K562 (cell line): ENCODE data around the gene DYSF. TPM values are rescaled to one million over a fixed set of nuclear protein-coding genes. Genes with fewer than 3 reads are reported as not detected.
A peak's percentile ranks its signal among the peaks of the same experiment; 100 is the strongest.

Experiments used
- ATAC-seq: fragments of 200-7000 bp; cut with Tn5 transposase; 3 replicates; pipeline ENCODE4 v1.9.1; 2020; ENCODE audit warnings: moderate library complexity
- BruUV-seq: library from RNA; stranded (reverse); fragments of 400-500 nt; replicated peaks from 2 replicates; lab custom pipeline; 2021; lab: Mats Ljungman, UMichigan
- CTCF ChIA-PET: fragments of 300-600 bp; formaldehyde crosslinking; extraction: SDS; loops from one replicate; lab custom pipeline; 2021; ENCODE audit warnings: low intra/inter-chr PET ratio; lab: Yijun Ruan, JAX
- POLR2A ChIA-PET: fragments of 300-600, 350-650 bp; sonication (Branson Sonifier 250); formaldehyde crosslinking; extraction: SDS; loops from one replicate; lab custom pipeline; 2021; ENCODE audit warnings: antibody characterized with exemption, inconsistent platforms; lab: Yijun Ruan, JAX
- DNase-seq, 4 experiments: peaks; one replicate each; pipeline versions ENCODE4 v3.0.0 to v3.0.0-alpha.2; 2011 to 2018; ENCODE audit warnings: low spot score in 3 of 4, mixed read lengths in 3 of 4; ENCODE audit errors: extremely low read depth in 1 of 4
- FAIRE-seq: peaks from 2 replicates; lab custom pipeline; 2011; peaks lifted over from hg19 to GRCh38; lab: Jason Lieb, UNC
- H2AFZ ChIP-seq: 2 replicates; pipeline ENCODE4 v1.6.0; 2011; ENCODE audit warnings: low read depth, low read length, control low read depth, inconsistent platforms
- H3K27ac ChIP-seq: fragments of 200-600 bp; 3 replicates; pipeline ENCODE4 v1.8.0; 2011; ENCODE audit warnings: low read depth, mild to moderate bottlenecking, control low read depth, inconsistent platforms, low read length, moderate library complexity, mixed read lengths; ENCODE audit errors: extremely low read depth
- H3K27me3 ChIP-seq, 2 experiments: fragments of 300-600 bp in 1 of 2; 2 replicates in 1 of 2; 3 replicates in 1 of 2; pipeline versions ENCODE4 v1.6.0 to v1.8.0; 2011; ENCODE audit warnings: inconsistent platforms in 2 of 2, low read length in 2 of 2, mild to moderate bottlenecking in 1 of 2, mixed read lengths in 1 of 2, moderate library complexity in 1 of 2; ENCODE audit not compliant: control insufficient read depth in 2 of 2, insufficient read depth in 2 of 2
- H3K36me3 ChIP-seq: fragments of 300-600 bp; 3 replicates; pipeline ENCODE4 v1.8.0; 2011; ENCODE audit warnings: mild to moderate bottlenecking, low read length, inconsistent platforms; ENCODE audit not compliant: control insufficient read depth, insufficient read depth
- H3K4me1 ChIP-seq, 2 experiments: fragments of 200-600 bp in 1 of 2; replicated peaks in 1 of 2; 2 replicates in 1 of 2; 3 replicates in 1 of 2; pipeline versions ENCODE4 v1.5.1 to v1.8.0; 2011; ENCODE audit warnings: inconsistent platforms in 2 of 2, low read length in 2 of 2, mild to moderate bottlenecking in 1 of 2, mixed read lengths in 1 of 2, moderate library complexity in 1 of 2; ENCODE audit not compliant: control insufficient read depth in 2 of 2, insufficient read depth in 2 of 2
- H3K4me2 ChIP-seq: 2 replicates; pipeline ENCODE4 v1.6.1; 2011; ENCODE audit warnings: low read length, control low read depth, inconsistent platforms, mixed read lengths; ENCODE audit not compliant: insufficient read depth
- H3K4me3 ChIP-seq: fragments of 200-600 bp; sonication (generic), shearing (Covaris generic); 2 replicates; pipeline ENCODE4 v1.5.1; 2016; ENCODE audit warnings: control low read depth, inconsistent platforms
- H3K79me2 ChIP-seq: fragments of 200-600 bp; 3 replicates; pipeline ENCODE4 v1.8.0; 2011; ENCODE audit warnings: low read length, inconsistent platforms; ENCODE audit not compliant: control insufficient read depth, insufficient read depth
- H3K9ac ChIP-seq, 2 experiments: 2 replicates each; pipeline versions ENCODE4 v1.6.0 to v1.6.1; 2011; ENCODE audit warnings: low read depth in 2 of 2, low read length in 2 of 2, control low read depth in 1 of 2, inconsistent platforms in 1 of 2, mild to moderate bottlenecking in 1 of 2, mixed read lengths in 1 of 2; ENCODE audit not compliant: insufficient read depth in 1 of 2
- H3K9me1 ChIP-seq: one replicate; pipeline ENCODE4 v1.6.0; 2011; ENCODE audit warnings: inconsistent platforms, mild to moderate bottlenecking, low read length, moderate library complexity; ENCODE audit not compliant: control insufficient read depth, insufficient read depth
- H3K9me3 ChIP-seq: replicated peaks from 2 replicates; pipeline ENCODE4 v1.5.1; 2011; ENCODE audit warnings: low read depth, low read length, inconsistent platforms; ENCODE audit not compliant: control insufficient read depth, insufficient read depth
- H4K20me1 ChIP-seq: replicated peaks from 2 replicates; pipeline ENCODE4 v1.6.1; 2011; ENCODE audit warnings: low read length, inconsistent platforms, mixed read lengths; ENCODE audit not compliant: control insufficient read depth, insufficient read depth
- DNMT1 ChIP-seq: fragments of 450-650 bp; IDR thresholded peaks from 2 replicates; pipeline ENCODE4 v1.6.1; 2016; ENCODE audit warnings: antibody characterized with exemption, mild to moderate bottlenecking
- HDAC6 ChIP-seq: IDR thresholded peaks from 2 replicates; pipeline ENCODE4 v1.6.1; 2012; ENCODE audit warnings: low read depth, mild to moderate bottlenecking, control low read depth, inconsistent platforms, low read length, moderate library complexity
- NFIC ChIP-seq: fragments of 450-650 bp; IDR thresholded peaks from 2 replicates; pipeline ENCODE4 v1.6.1; 2017; ENCODE audit warnings: mild to moderate bottlenecking, inconsistent platforms
- NFIX ChIP-seq: fragments of 250-450 bp; sonication (Bioruptor Pico); IDR thresholded peaks from 2 replicates; pipeline ENCODE4 v1.4.0; 2020; ENCODE audit warnings: low read depth, mild to moderate bottlenecking, moderate library complexity
- PTBP1 ChIP-seq: fragments of 200-400 bp; formaldehyde crosslinking; IDR thresholded peaks from 2 replicates; pipeline ENCODE4 v1.6.1; 2017; ENCODE audit warnings: low read depth, low read length
- RAD51 ChIP-seq: fragments of 450-650 bp; IDR thresholded peaks from 2 replicates; pipeline ENCODE4 v1.7.1; 2016; ENCODE audit warnings: low read depth, mild to moderate bottlenecking, borderline replicate concordance
- whole genome bisulfite sequencing: fragments of 100-300 bp; shearing (Covaris generic); methylation state at CpG from one replicate; pipeline ENCODE4 v1.1.6; 2016; ENCODE audit warnings: low coverage, mixed read lengths; ENCODE audit not compliant: insufficient coverage; ENCODE audit errors: missing lambda C conversion rate; 5-methylcytosine and 5-hydroxymethylcytosine counted together
- in situ Hi-C: fragments of 300-500 bp; cut with MboI; formaldehyde crosslinking; loops from 4 replicates; pipeline ENCODE4 v1.15.0; 2018; ENCODE audit warnings: inconsistent platforms, mixed read lengths
- intact Hi-C: fragments of 100-400 bp; cut with micrococcal nuclease; formaldehyde crosslinking; loops from 2 replicates; pipeline ENCODE4 v1.14.2; 2022
- polyA plus RNA-seq, 8 experiments: library from polyadenylated mRNA; depleted of rRNA in 4 of 8; stranded (reverse) in 5 of 8; unstranded in 3 of 8; fragments of >200 nt; fragmentation: Nextera tagmentation in 2 of 8; fragmentation: Illumina TruSeq in 1 of 8; extraction: Ambion mirVana in 2 of 8; extraction: Trizol in 1 of 8; gene quantifications; 2 replicates each; pipeline versions ENCODE4 v1.2.1 to v1.2.3, GENCODE V29; 2011 to 2014; ENCODE audit warnings: inconsistent platforms in 1 of 8, missing spikeins in 1 of 8
- total RNA-seq, 7 experiments: library from RNA; depleted of rRNA in 6 of 7; stranded (reverse); fragments of >200 nt in 6 of 7; fragmentation: Illumina TruSeq in 2 of 7; extraction: Trizol in 2 of 7; gene quantifications; 2 replicates each; pipeline versions ENCODE4 v1.2.1 to v1.2.3, GENCODE V29; 2011 to 2021; ENCODE audit warnings: low replicate concordance in 1 of 7
- TF ChIP-seq, protein P1 (sequence below), 2 experiments: fragments of 450-650 bp; IDR thresholded peaks; 2 replicates each; pipeline ENCODE4 v1.6.1; 2018; ENCODE audit warnings: mild to moderate bottlenecking in 2 of 2, low read depth in 1 of 2; ENCODE audit not compliant: partially characterized antibody in 2 of 2
- TF ChIP-seq, protein P2 (sequence below): fragments of 450-650 bp; formaldehyde crosslinking; conservative IDR thresholded peaks from 2 replicates; pipeline ENCODE4 v1.4.0; 2022; ENCODE audit warnings: mild to moderate bottlenecking, missing genetic modification characterization

Gene DYSF
- total and polyA plus RNA-seq, 9 of the 15 experiments (the other 6 are each of a cell fraction or from before 2014, with no cell fraction given), result 0.01 to 0.80 (median 0.29) TPM

DNA sequence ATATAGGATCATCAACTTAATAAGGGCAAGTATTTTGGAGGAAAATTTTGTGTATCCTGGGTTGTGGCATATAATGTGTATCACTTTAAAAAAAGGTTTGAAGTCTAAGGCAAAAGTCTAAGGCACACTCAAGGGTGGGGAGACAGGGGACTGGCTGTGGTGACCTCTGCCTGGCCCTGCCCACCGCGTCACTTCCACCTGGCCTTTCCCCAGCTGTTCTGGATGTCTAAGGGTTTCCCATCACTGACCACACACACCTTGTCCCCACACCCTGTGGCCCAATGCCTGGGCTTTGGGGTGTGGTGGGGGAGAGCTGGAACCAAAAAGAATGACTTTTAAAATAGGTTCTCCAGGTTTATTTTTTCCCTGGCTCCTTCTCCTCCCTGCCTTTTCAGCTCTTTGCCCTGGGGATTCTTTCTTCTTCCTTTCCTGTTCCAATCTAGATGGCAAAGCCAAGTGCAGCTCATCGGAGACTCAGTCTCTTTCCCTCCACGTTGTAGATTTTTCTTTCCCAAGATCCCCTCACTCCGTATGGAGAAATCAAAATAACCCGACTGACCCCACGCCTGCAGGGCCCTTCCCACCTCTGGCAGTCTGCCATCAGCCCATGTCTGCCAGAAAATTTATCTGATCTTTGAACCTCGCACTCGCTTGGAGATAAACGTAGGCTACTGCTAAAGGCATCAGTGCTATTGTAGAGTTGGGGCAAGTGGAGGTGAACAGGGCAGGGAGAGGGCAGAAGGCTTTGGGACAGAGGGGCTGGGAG lies 257.2 kb downstream of the DYSF start:
- no peaks in the 10 kb centered on the region for H3K4me1 ChIP-seq
- H3K36me3 ChIP-seq, result no peaks in the 10 kb centered on the region
- DNase-seq (no peak), ATAC-seq (no peak), FAIRE-seq (no peak)
- peaks cover 4% of the 10 kb centered on the region; the same call in 1 of the 2 replicates for H4K20me1 ChIP-seq
- intact Hi-C loops (no loop called here), in situ Hi-C loops (no loop called here)
- peaks cover 7 to 60% of the 10 kb centered on the region in 2 experiments; a peak in 4 of 5 replicates for H3K27me3 ChIP-seq
- no peak overlapping the region for H3K9ac ChIP-seq
- TF ChIP-seq NFIC, result peak; percentile 16; the same call in 1 of the 2 replicates
- TF ChIP-seq PTBP1, result no peak
- H3K9me1 ChIP-seq, result no peaks in the 10 kb centered on the region
- 0% methylated on average over 10 of the region's 10 CpGs for WGBS
- H3K4me2 ChIP-seq, result no peak overlapping the region
- ChIA-PET POLR2A (no interaction called here), CTCF (no interaction called here)
- H3K79me2 ChIP-seq, result no peaks in the 10 kb centered on the region
- no peak overlapping the region for H3K27ac ChIP-seq
- H2AFZ ChIP-seq, result no peak overlapping the region
- H3K4me3 ChIP-seq, result no peak overlapping the region
- BruUV-seq, result no TSS peak
- H3K9me3 ChIP-seq, result no peaks in the 10 kb centered on the region

DNA sequence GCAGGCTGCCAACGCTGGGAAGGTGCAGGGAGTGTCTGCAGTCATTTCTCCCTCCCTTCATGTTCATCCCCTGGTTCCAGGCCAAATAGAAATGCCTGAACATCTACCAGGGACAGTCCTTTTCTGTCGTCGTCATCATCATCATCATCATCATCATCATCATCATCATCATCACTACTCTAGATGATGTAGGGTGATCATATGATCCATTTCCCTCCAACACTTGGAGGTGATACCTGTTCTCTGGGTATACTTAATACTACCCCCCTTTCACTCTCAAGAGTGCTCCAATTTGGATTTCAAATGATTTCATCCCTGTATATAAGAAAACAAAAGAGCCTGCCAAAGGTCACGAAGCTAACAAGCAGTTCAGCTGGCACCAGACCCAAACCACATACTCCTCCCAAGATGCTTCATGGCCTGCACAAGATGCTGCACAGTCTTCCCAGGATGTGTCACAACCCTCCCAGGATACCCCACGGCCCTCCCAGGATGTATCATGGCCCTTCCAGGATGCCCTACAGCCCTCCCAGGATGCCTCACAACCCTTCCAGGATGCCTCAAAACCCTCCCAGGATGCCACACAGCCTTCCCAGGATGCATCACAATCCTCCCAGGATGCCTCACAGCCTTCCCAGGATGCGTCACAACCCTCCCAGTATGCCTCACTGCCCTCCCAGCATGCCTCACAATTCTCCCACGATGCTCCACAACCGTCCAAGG lies 257.9 kb downstream of the DYSF start:
- DNase-seq, result no peak
- intact Hi-C loops (no loop called here), in situ Hi-C loops (no loop called here)
- Histone ChIP-seq H3K4me2 (no peak overlapping the region), H3K36me3 (no peaks in the 10 kb centered on the region), H3K9ac (no peak overlapping the region)
- TF ChIP-seq, protein P1, sequence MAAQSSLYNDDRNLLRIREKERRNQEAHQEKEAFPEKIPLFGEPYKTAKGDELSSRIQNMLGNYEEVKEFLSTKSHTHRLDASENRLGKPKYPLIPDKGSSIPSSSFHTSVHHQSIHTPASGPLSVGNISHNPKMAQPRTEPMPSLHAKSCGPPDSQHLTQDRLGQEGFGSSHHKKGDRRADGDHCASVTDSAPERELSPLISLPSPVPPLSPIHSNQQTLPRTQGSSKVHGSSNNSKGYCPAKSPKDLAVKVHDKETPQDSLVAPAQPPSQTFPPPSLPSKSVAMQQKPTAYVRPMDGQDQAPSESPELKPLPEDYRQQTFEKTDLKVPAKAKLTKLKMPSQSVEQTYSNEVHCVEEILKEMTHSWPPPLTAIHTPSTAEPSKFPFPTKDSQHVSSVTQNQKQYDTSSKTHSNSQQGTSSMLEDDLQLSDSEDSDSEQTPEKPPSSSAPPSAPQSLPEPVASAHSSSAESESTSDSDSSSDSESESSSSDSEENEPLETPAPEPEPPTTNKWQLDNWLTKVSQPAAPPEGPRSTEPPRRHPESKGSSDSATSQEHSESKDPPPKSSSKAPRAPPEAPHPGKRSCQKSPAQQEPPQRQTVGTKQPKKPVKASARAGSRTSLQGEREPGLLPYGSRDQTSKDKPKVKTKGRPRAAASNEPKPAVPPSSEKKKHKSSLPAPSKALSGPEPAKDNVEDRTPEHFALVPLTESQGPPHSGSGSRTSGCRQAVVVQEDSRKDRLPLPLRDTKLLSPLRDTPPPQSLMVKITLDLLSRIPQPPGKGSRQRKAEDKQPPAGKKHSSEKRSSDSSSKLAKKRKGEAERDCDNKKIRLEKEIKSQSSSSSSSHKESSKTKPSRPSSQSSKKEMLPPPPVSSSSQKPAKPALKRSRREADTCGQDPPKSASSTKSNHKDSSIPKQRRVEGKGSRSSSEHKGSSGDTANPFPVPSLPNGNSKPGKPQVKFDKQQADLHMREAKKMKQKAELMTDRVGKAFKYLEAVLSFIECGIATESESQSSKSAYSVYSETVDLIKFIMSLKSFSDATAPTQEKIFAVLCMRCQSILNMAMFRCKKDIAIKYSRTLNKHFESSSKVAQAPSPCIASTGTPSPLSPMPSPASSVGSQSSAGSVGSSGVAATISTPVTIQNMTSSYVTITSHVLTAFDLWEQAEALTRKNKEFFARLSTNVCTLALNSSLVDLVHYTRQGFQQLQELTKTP (IDR thresholded peaks at IDR 0.05; ENCODE audit: low read depth in 1 of 2, partially characterized antibody in 2 of 2), result peak in 1 of 2 experiments; percentile 88
- TF ChIP-seq DNMT1 (no peak), HDAC6 (no peak), NFIX (CRISPR knock-in tag) (no peak), RAD51 (no peak)
- TF ChIP-seq, protein P2, sequence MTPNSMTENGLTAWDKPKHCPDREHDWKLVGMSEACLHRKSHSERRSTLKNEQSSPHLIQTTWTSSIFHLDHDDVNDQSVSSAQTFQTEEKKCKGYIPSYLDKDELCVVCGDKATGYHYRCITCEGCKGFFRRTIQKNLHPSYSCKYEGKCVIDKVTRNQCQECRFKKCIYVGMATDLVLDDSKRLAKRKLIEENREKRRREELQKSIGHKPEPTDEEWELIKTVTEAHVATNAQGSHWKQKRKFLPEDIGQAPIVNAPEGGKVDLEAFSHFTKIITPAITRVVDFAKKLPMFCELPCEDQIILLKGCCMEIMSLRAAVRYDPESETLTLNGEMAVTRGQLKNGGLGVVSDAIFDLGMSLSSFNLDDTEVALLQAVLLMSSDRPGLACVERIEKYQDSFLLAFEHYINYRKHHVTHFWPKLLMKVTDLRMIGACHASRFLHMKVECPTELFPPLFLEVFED (CRISPR knock-in tag), result no peak
- TF ChIP-seq, all 486 proteins: peak for 1
- POLR2A ChIA-PET, result no interaction called here
- Histone ChIP-seq H3K27ac (no peak overlapping the region), H3K9me1 (no peaks in the 10 kb centered on the region), H3K4me3 (no peak overlapping the region), H3K27me3 (peaks cover 7 to 61% of the 10 kb centered on the region in 2 experiments; a peak in 4 of 5 replicates), H3K9me3 (no peaks in the 10 kb centered on the region), H2AFZ (no peak overlapping the region), H4K20me1 (no peaks in the 10 kb centered on the region; the same call in 1 of the 2 replicates), H3K4me1 (no peaks in the 10 kb centered on the region), H3K79me2 (no peaks in the 10 kb centered on the region)
- CTCF ChIA-PET, result no interaction called here
- FAIRE-seq (no peak), ATAC-seq (no peak)
- 1% methylated on average over 8 of the region's 8 CpGs for WGBS
- no TSS peak for BruUV-seq
